GM23248 (cell line): ENCODE measurements around the gene ARF1.

Experiments used
- EZH2 ChIP-seq: fragments of 200-600 bp; sonication (generic); IDR thresholded peaks from 2 replicates; pipeline ENCODE4 v1.6.1; 2018; ENCODE audit warnings: antibody characterized with exemption, mild to moderate bottlenecking; ENCODE audit not compliant: insufficient read depth, poor library complexity, severe bottlenecking
- EZH2phosphoT487 ChIP-seq: fragments of 200-600 bp; sonication (generic); IDR thresholded peaks from 2 replicates; pipeline ENCODE4 v1.6.1; 2018; ENCODE audit warnings: antibody characterized with exemption, moderate library complexity, mild to moderate bottlenecking, low read depth; ENCODE audit not compliant: insufficient read depth

DNA sequence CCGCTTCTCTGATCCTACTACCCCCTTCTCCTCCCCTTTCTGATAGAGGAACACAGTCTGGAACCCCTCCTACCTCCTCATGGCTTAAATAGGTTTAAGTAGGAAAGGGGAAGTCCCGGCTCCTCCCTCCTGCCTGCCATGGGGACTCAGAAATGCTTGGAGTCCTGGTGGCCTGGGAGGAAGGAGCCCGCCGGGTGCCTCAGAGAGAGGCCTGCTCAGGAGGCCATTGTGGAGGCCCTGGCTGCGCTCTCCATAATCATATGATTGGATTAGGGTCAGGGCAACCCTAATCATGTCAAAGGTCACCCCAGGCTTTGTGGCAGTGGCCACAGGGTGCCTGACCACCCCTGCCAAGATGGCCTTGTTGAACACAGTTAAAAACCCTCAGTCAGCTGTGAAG lies 46.7 kb upstream of the ARF1 start:
- TF ChIP-seq EZH2 (no peak), EZH2phosphoT487 (no peak)
